ENCODE measurements around the gene MAGI1.

The MAGI1 gene

DNA sequence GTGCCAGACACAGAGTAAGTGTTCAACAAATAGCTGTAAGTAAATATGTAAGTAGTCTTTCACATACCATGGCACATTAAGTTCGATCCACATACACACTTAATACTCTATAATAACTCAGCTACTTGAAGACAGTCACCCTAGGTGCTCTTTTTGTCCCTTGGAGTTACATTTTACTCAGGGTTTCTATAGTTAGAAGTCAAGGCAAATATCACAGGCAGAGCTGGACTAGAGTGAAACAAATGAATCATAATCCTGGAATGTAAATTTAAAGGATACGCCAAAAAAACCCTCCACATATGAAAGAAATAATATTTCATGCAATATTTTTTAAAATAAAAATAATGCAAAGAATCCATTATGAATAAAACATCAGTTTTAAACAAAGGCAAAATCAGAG is 461.8 kb downstream of the MAGI1 start:
- H3K27me3 ChIP-seq (ENCODE audit: insufficient read depth, low read length, poor library complexity): no peaks in the 10 kb centered on the region
- no peak for DNase-seq
- H4K5ac ChIP-seq (ENCODE audit: low read length): no peak overlapping the region
- no peak overlapping the region for H3K18ac ChIP-seq (ENCODE audit: low read length)
- H4K8ac ChIP-seq (ENCODE audit: low read depth, low read length): no peak overlapping the region
- no peak overlapping the region for H3K4ac ChIP-seq (ENCODE audit: low read depth, low read length)
- no peaks in the 10 kb centered on the region for H3K4me1 ChIP-seq (ENCODE audit: control insufficient read depth, low read depth, low read length)
- H2AK5ac ChIP-seq (ENCODE audit: low read length): no peak overlapping the region
- H2BK5ac ChIP-seq (ENCODE audit: low read length): no peak overlapping the region
- H3K27ac ChIP-seq (ENCODE audit: low read depth, low read length): no peak overlapping the region
- no peak overlapping the region for H3K4me2 ChIP-seq (ENCODE audit: low read length)
- peaks cover 3% of the 10 kb centered on the region for H3K79me1 ChIP-seq (ENCODE audit: low read length)
- WGBS (ENCODE audit: extremely low coverage, insufficient coverage, low lambda C conversion rate): no CpG with 5 or more reads among the region's 2 CpGs
- peaks cover 3% of the 10 kb centered on the region for H3K79me2 ChIP-seq (ENCODE audit: control insufficient read depth, insufficient read depth, low read length)
- H3K9ac ChIP-seq (ENCODE audit: low read length): no peak overlapping the region
- H2BK120ac ChIP-seq (ENCODE audit: low read depth, low read length): no peak overlapping the region
- H3K36me3 ChIP-seq (ENCODE audit: control insufficient read depth, insufficient read depth, low read length): no peaks in the 10 kb centered on the region
- H3K23ac ChIP-seq (ENCODE audit: low read length): no peak overlapping the region
- H3K56ac ChIP-seq (ENCODE audit: low read length): no peak overlapping the region
- no peak overlapping the region for H2BK15ac ChIP-seq (replicated peaks; ENCODE audit: low read depth)
- no peak overlapping the region for H3K4me3 ChIP-seq (ENCODE audit: low read length)

DNA sequence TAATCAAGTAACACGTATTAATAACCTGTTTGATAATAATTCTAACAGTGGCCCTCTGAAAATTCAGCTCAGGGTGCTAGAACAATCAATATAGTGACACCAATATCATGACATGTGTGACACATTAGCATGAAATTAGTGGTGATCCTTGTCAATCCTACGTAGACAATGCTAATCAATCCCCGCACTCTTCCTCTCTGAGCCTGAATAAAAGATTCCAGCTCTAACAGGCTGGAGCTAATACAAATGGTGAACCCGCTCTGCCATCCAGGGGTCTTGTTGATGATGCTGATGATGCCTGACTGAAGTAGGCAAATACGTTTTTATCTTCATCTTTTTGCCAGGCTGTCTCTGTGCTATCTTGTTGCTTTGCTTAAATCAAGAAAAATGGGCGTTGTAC is 462.5 kb downstream of the MAGI1 start:
- no peak overlapping the region for H2AK5ac ChIP-seq (ENCODE audit: low read length)
- no peak overlapping the region for H3K4ac ChIP-seq (ENCODE audit: low read depth, low read length)
- WGBS (ENCODE audit: extremely low coverage, insufficient coverage, low lambda C conversion rate): no CpG with 5 or more reads among the region's 6 CpGs
- no peak overlapping the region for H3K4me2 ChIP-seq (ENCODE audit: low read length)
- peaks cover 2% of the 10 kb centered on the region for H3K79me1 ChIP-seq (ENCODE audit: low read length)
- no peak overlapping the region for H2BK5ac ChIP-seq (ENCODE audit: low read length)
- H3K79me2 ChIP-seq (ENCODE audit: control insufficient read depth, insufficient read depth, low read length): peaks cover 3% of the 10 kb centered on the region
- no peaks in the 10 kb centered on the region for H3K4me1 ChIP-seq (ENCODE audit: control insufficient read depth, low read depth, low read length)
- no peak overlapping the region for H4K5ac ChIP-seq (ENCODE audit: low read length)
- no peak overlapping the region for H3K9ac ChIP-seq (ENCODE audit: low read length)
- H3K27me3 ChIP-seq (ENCODE audit: insufficient read depth, low read length, poor library complexity): no peaks in the 10 kb centered on the region
- no peak overlapping the region for H3K56ac ChIP-seq (ENCODE audit: low read length)
- H3K23ac ChIP-seq (ENCODE audit: low read length): no peak overlapping the region
- no peak overlapping the region for H3K27ac ChIP-seq (ENCODE audit: low read depth, low read length)
- H3K36me3 ChIP-seq (ENCODE audit: control insufficient read depth, insufficient read depth, low read length): no peaks in the 10 kb centered on the region
- no peak overlapping the region for H2BK120ac ChIP-seq (ENCODE audit: low read depth, low read length)
- no peak overlapping the region for H3K4me3 ChIP-seq (ENCODE audit: low read length)
- H4K8ac ChIP-seq (ENCODE audit: low read depth, low read length): no peak overlapping the region
- no peak overlapping the region for H2BK15ac ChIP-seq (replicated peaks; ENCODE audit: low read depth)
- DNase-seq: no peak
- H3K18ac ChIP-seq (ENCODE audit: low read length): no peak overlapping the region

DNA sequence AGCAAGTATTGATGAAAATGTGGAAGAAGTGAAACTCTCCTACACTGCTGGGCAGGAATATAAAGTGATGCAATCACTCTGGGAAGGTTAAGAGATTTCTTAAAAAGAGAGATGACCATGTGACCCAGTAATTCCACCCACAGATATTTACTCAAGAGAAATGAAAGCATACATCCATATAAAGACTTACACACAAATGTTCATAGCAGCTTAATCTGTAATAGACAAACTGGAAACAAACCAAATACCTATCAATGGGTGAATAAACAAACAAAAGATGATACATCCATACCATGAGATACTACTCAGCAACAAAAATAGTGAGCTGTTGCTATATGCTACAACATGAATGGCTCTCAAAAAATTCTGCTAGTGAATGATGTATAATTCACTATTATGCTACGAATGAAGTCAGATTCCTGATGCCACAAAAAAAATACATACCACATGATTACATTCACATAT is 463.3 kb downstream of the MAGI1 start:
- H3K79me2 ChIP-seq (ENCODE audit: control insufficient read depth, insufficient read depth, low read length): peaks cover 3% of the 10 kb centered on the region
- no peak overlapping the region for H4K8ac ChIP-seq (ENCODE audit: low read depth, low read length)
- no peak overlapping the region for H2BK5ac ChIP-seq (ENCODE audit: low read length)
- no peak overlapping the region for H2AK5ac ChIP-seq (ENCODE audit: low read length)
- H3K4me1 ChIP-seq (ENCODE audit: control insufficient read depth, low read depth, low read length): no peaks in the 10 kb centered on the region
- no peak overlapping the region for H3K56ac ChIP-seq (ENCODE audit: low read length)
- no peak overlapping the region for H3K9ac ChIP-seq (ENCODE audit: low read length)
- no peak overlapping the region for H3K4me3 ChIP-seq (ENCODE audit: low read length)
- DNase-seq: no peak
- no peak overlapping the region for H2BK15ac ChIP-seq (replicated peaks; ENCODE audit: low read depth)
- no CpG with 5 or more reads among the region's 1 CpG for WGBS (ENCODE audit: extremely low coverage, insufficient coverage, low lambda C conversion rate)
- H3K23ac ChIP-seq (ENCODE audit: low read length): no peak overlapping the region
- no peak overlapping the region for H3K27ac ChIP-seq (ENCODE audit: low read depth, low read length)
- H3K4me2 ChIP-seq (ENCODE audit: low read length): no peak overlapping the region
- no peak overlapping the region for H2BK120ac ChIP-seq (ENCODE audit: low read depth, low read length)
- H3K18ac ChIP-seq (ENCODE audit: low read length): no peak overlapping the region
- H4K5ac ChIP-seq (ENCODE audit: low read length): no peak overlapping the region
- H3K27me3 ChIP-seq (ENCODE audit: insufficient read depth, low read length, poor library complexity): no peaks in the 10 kb centered on the region
- H3K4ac ChIP-seq (ENCODE audit: low read depth, low read length): no peak overlapping the region
- peaks cover 2% of the 10 kb centered on the region for H3K79me1 ChIP-seq (ENCODE audit: low read length)
- no peaks in the 10 kb centered on the region for H3K36me3 ChIP-seq (ENCODE audit: control insufficient read depth, insufficient read depth, low read length)

DNA sequence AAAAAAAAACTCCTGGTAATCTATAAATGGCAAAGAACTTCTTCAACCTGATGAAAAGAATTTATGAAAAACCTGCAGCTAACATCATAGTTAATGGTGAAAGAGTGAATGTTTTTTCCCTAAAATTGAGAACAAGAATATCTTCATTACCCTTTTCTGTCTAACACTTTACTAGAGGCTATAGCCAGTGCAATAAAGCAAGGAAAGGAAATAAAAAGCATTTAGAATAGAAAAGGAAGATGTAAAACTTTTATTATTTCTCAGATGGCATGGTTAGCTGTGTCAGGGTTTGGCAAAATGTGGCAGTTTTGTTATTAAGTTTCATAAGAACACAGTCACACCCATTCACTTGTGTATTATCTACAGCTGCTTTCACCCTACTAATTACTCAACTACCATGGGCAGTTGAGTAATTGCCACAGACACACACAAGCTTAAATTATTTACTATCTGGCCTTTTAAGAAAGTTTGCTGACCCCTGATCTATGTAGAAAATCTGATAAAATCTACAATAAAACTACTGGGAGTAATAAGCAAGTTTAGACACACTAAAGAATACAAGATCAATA is 465.1 kb downstream of the MAGI1 start:
- Histone ChIP-seq H2AK5ac (ENCODE audit: low read length) (no peak overlapping the region), H3K56ac (ENCODE audit: low read length) (no peak overlapping the region), H3K36me3 (ENCODE audit: control insufficient read depth, insufficient read depth, low read length) (no peaks in the 10 kb centered on the region), H3K23ac (ENCODE audit: low read length) (no peak overlapping the region), H3K27ac (ENCODE audit: low read depth, low read length) (no peak overlapping the region), H3K4me3 (ENCODE audit: low read length) (no peak overlapping the region), H3K79me2 (ENCODE audit: control insufficient read depth, insufficient read depth, low read length) (peaks cover 2% of the 10 kb centered on the region), H4K8ac (ENCODE audit: low read depth, low read length) (no peak overlapping the region), H3K27me3 (ENCODE audit: insufficient read depth, low read length, poor library complexity) (no peaks in the 10 kb centered on the region), H3K9ac (ENCODE audit: low read length) (no peak overlapping the region), H2BK5ac (ENCODE audit: low read length) (no peak overlapping the region), H4K5ac (ENCODE audit: low read length) (no peak overlapping the region), H3K4me2 (ENCODE audit: low read length) (no peak overlapping the region), H3K18ac (ENCODE audit: low read length) (no peak overlapping the region), H2BK15ac (replicated peaks; ENCODE audit: low read depth) (no peak overlapping the region), H3K79me1 (ENCODE audit: low read length) (peaks cover 2% of the 10 kb centered on the region), H3K4ac (ENCODE audit: low read depth, low read length) (no peak overlapping the region), H2BK120ac (ENCODE audit: low read depth, low read length) (no peak overlapping the region), H3K4me1 (ENCODE audit: control insufficient read depth, low read depth, low read length) (no peaks in the 10 kb centered on the region)
- no peak for DNase-seq

DNA sequence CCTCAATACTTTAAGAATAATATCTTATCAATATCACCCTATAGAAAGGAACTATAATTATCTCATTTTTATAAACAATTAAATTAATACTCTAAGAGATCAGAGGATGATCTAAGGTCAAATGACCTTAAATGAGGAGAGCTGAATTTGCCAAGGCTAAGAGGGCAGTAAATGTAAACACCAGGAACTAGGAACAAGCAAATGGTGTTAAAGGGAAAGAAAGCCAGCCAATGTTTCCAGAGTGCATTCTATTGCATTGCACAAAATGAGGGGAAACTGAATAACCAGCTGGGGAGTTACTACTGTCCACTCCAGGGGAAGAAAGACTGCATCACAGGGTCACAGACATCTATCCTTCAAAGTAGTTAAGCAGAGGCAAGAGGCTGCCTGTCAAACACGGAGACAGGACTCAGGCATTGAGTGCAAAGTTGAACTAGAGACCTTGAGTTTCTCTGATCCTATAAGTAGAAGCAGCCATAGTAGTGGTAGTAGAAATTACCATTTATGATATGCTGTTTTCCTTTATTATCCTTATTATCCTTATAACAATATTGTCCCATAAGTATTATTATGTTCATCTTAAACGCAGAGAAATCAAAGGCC is 466.4 kb downstream of the MAGI1 start:
- H3K4me1 ChIP-seq (ENCODE audit: control insufficient read depth, low read depth, low read length): no peaks in the 10 kb centered on the region
- H3K27ac ChIP-seq (ENCODE audit: low read depth, low read length): no peak overlapping the region
- no peaks in the 10 kb centered on the region for H3K79me1 ChIP-seq (ENCODE audit: low read length)
- no peak overlapping the region for H3K9ac ChIP-seq (ENCODE audit: low read length)
- H4K5ac ChIP-seq (ENCODE audit: low read length): no peak overlapping the region
- no peak overlapping the region for H3K4me2 ChIP-seq (ENCODE audit: low read length)
- H3K18ac ChIP-seq (ENCODE audit: low read length): no peak overlapping the region
- no peak overlapping the region for H3K4ac ChIP-seq (ENCODE audit: low read depth, low read length)
- no peaks in the 10 kb centered on the region for H3K36me3 ChIP-seq (ENCODE audit: control insufficient read depth, insufficient read depth, low read length)
- no peak overlapping the region for H2BK15ac ChIP-seq (replicated peaks; ENCODE audit: low read depth)
- no peak for DNase-seq
- H3K56ac ChIP-seq (ENCODE audit: low read length): no peak overlapping the region
- H2AK5ac ChIP-seq (ENCODE audit: low read length): no peak overlapping the region
- H4K8ac ChIP-seq (ENCODE audit: low read depth, low read length): no peak overlapping the region
- no peak overlapping the region for H3K23ac ChIP-seq (ENCODE audit: low read length)
- peaks cover 2% of the 10 kb centered on the region for H3K79me2 ChIP-seq (ENCODE audit: control insufficient read depth, insufficient read depth, low read length)
- H3K27me3 ChIP-seq (ENCODE audit: insufficient read depth, low read length, poor library complexity): no peaks in the 10 kb centered on the region
- H3K4me3 ChIP-seq (ENCODE audit: low read length): no peak overlapping the region
- H2BK120ac ChIP-seq (ENCODE audit: low read depth, low read length): no peak overlapping the region
- no peak overlapping the region for H2BK5ac ChIP-seq (ENCODE audit: low read length)
- no CpG with 5 or more reads among the region's 2 CpGs for WGBS (ENCODE audit: extremely low coverage, insufficient coverage, low lambda C conversion rate)

DNA sequence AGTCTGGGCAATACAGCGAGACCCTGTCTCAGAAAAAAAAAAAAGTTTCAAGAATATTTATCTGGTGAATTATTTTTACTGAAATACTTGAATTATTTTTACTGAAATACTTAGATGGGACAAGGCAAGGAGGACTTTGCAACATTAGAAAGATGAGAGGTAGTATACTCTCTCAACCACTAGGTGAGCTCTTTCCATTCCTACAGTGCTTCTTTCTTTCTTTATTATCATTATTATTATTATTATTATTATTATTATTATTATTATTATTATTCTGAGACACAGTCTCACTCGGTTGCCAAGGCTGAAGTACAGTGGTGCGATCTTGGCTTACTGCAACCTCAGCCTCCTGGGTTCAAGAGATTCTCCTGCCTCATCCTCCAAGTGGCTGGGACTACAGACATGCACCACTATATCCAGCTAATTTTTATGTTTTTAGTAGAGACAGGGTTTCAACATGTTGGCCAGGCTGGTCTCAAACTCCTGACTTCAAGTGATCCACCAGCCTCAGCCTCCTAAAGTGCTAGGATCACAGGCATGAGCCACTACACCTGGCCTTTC is 468.8 kb downstream of the MAGI1 start:
- Histone ChIP-seq H2BK5ac (ENCODE audit: low read length) (no peak overlapping the region), H3K18ac (ENCODE audit: low read length) (no peak overlapping the region), H2AK5ac (ENCODE audit: low read length) (no peak overlapping the region), H2BK120ac (ENCODE audit: low read depth, low read length) (no peak overlapping the region), H2BK15ac (replicated peaks; ENCODE audit: low read depth) (no peak overlapping the region), H3K4me2 (ENCODE audit: low read length) (no peak overlapping the region), H3K36me3 (ENCODE audit: control insufficient read depth, insufficient read depth, low read length) (no peaks in the 10 kb centered on the region), H3K56ac (ENCODE audit: low read length) (no peak overlapping the region), H3K79me1 (ENCODE audit: low read length) (peaks cover under 1% of the 10 kb centered on the region), H4K5ac (ENCODE audit: low read length) (no peak overlapping the region), H3K23ac (ENCODE audit: low read length) (no peak overlapping the region), H3K4ac (ENCODE audit: low read depth, low read length) (no peak overlapping the region), H3K27me3 (ENCODE audit: insufficient read depth, low read length, poor library complexity) (no peaks in the 10 kb centered on the region), H4K8ac (ENCODE audit: low read depth, low read length) (no peak overlapping the region), H3K4me3 (ENCODE audit: low read length) (no peak overlapping the region), H3K79me2 (ENCODE audit: control insufficient read depth, insufficient read depth, low read length) (peaks cover 2% of the 10 kb centered on the region), H3K4me1 (ENCODE audit: control insufficient read depth, low read depth, low read length) (no peaks in the 10 kb centered on the region), H3K9ac (ENCODE audit: low read length) (no peak overlapping the region), H3K27ac (ENCODE audit: low read depth, low read length) (no peak overlapping the region)
- WGBS (ENCODE audit: extremely low coverage, insufficient coverage, low lambda C conversion rate): no CpG with 5 or more reads among the region's 3 CpGs
- DNase-seq: no peak

Data from mesendoderm (in vitro differentiated cells).